Measurements from ENCODE around the gene OR9Q1. TPM values are rescaled to one million over a fixed set of nuclear protein-coding genes. Genes with fewer than 3 reads are reported as not detected.

OR9Q1 gene
- total RNA-seq, 2 experiments from 2014 or later, result not detected

GRCh38 chr11:58043379-58043778 lies 19.7 kb downstream of the OR9Q1 start:
- H3K27ac ChIP-seq (ENCODE audit: low read depth, low read length, poor library complexity, severe bottlenecking), result no peak overlapping the region
- no peak for TF ChIP-seq EZH2phosphoT487 (IDR thresholded peaks at IDR 0.05; ENCODE audit: borderline replicate concordance, low read depth, low read length)
- no peak for TF ChIP-seq CTCF (conservative IDR thresholded peaks at IDR 0.05; ENCODE audit: low read length)
- ChIA-PET CTCF (ENCODE audit: unreplicated experiment) (no interaction called here), POLR2A (no interaction called here)
- H3K4me1 ChIP-seq (ENCODE audit: insufficient read depth, low read length, poor library complexity, severe bottlenecking), result no peaks in the 10 kb centered on the region
- H3K36me3 ChIP-seq (ENCODE audit: insufficient read depth, low read length), result no peaks in the 10 kb centered on the region
- BruUV-seq (replicated peaks), result no TSS peak
- no peak overlapping the region for H2AFZ ChIP-seq (ENCODE audit: low read length)
- H3K9me2 ChIP-seq (ENCODE audit: insufficient read depth, low read length), result no peaks in the 10 kb centered on the region
- intact Hi-C loops (cut with micrococcal nuclease; ENCODE audit: unreplicated experiment), result no loop called here
- no peak for DNase-seq (ENCODE audit: low spot score)
- H3K79me2 ChIP-seq (ENCODE audit: insufficient read depth, low read depth, low read length), result no peaks in the 10 kb centered on the region
- H3K9me3 ChIP-seq (ENCODE audit: low read length), result no peaks in the 10 kb centered on the region
- no peak overlapping the region for H3K4me3 ChIP-seq (ENCODE audit: low read depth, low read length, poor library complexity, severe bottlenecking)
- H4K20me1 ChIP-seq (ENCODE audit: insufficient read depth, low read length), result no peaks in the 10 kb centered on the region
- no peak overlapping the region for H3K4me2 ChIP-seq (ENCODE audit: low read length)

GRCh38 chr11:58046231-58046630 lies 22.6 kb downstream of the OR9Q1 start:
- TF ChIP-seq EZH2phosphoT487 (IDR thresholded peaks at IDR 0.05; ENCODE audit: borderline replicate concordance, low read depth, low read length) (no peak), CTCF (conservative IDR thresholded peaks at IDR 0.05; ENCODE audit: low read length) (no peak)
- Histone ChIP-seq H3K4me2 (ENCODE audit: low read length) (no peak overlapping the region), H3K27ac (ENCODE audit: low read depth, low read length, poor library complexity, severe bottlenecking) (no peak overlapping the region), H3K4me3 (ENCODE audit: low read depth, low read length, poor library complexity, severe bottlenecking) (no peak overlapping the region), H2AFZ (ENCODE audit: low read length) (no peak overlapping the region), H4K20me1 (ENCODE audit: insufficient read depth, low read length) (no peaks in the 10 kb centered on the region), H3K9me2 (ENCODE audit: insufficient read depth, low read length) (no peaks in the 10 kb centered on the region), H3K36me3 (ENCODE audit: insufficient read depth, low read length) (no peaks in the 10 kb centered on the region), H3K4me1 (ENCODE audit: insufficient read depth, low read length, poor library complexity, severe bottlenecking) (no peaks in the 10 kb centered on the region), H3K9me3 (ENCODE audit: low read length) (no peaks in the 10 kb centered on the region), H3K79me2 (ENCODE audit: insufficient read depth, low read depth, low read length) (no peaks in the 10 kb centered on the region)
- no TSS peak for BruUV-seq (replicated peaks)
- POLR2A ChIA-PET, result no interaction called here
- intact Hi-C loops (cut with micrococcal nuclease; ENCODE audit: unreplicated experiment), result no loop called here
- CTCF ChIA-PET (ENCODE audit: unreplicated experiment), result no interaction called here
- no peak for DNase-seq (ENCODE audit: low spot score)

- CTCF ChIA-PET (ENCODE audit: unreplicated experiment), result no interaction called here
- intact Hi-C loops (cut with micrococcal nuclease; ENCODE audit: unreplicated experiment), result no loop called here
- H2AFZ ChIP-seq (ENCODE audit: low read length), result no peak overlapping the region
- no peaks in the 10 kb centered on the region for H4K20me1 ChIP-seq (ENCODE audit: insufficient read depth, low read length)
- BruUV-seq (replicated peaks), result no TSS peak
- no peak overlapping the region for H3K27ac ChIP-seq (ENCODE audit: low read depth, low read length, poor library complexity, severe bottlenecking)
- H3K4me3 ChIP-seq (ENCODE audit: low read depth, low read length, poor library complexity, severe bottlenecking), result no peak overlapping the region
- no peaks in the 10 kb centered on the region for H3K9me3 ChIP-seq (ENCODE audit: low read length)
- POLR2A ChIA-PET, result no interaction called here
- no peaks in the 10 kb centered on the region for H3K79me2 ChIP-seq (ENCODE audit: insufficient read depth, low read depth, low read length)
- H3K36me3 ChIP-seq (ENCODE audit: insufficient read depth, low read length), result no peaks in the 10 kb centered on the region
- no peaks in the 10 kb centered on the region for H3K9me2 ChIP-seq (ENCODE audit: insufficient read depth, low read length)
- TF ChIP-seq CTCF (conservative IDR thresholded peaks at IDR 0.05; ENCODE audit: low read length) (no peak), EZH2phosphoT487 (IDR thresholded peaks at IDR 0.05; ENCODE audit: borderline replicate concordance, low read depth, low read length) (no peak)
- H3K4me2 ChIP-seq (ENCODE audit: low read length), result no peak overlapping the region
- no peak for DNase-seq (ENCODE audit: low spot score)
- H3K4me1 ChIP-seq (ENCODE audit: insufficient read depth, low read length, poor library complexity, severe bottlenecking), result no peaks in the 10 kb centered on the region
Measured at GRCh38 chr11:58047818-58048217, 24.1 kb downstream of the OR9Q1 start.

Data from OCI-LY7 (cell line).